GM19035 (cell line): ENCODE data around the gene IFT25.

ENCODE experiments used
- ATAC-seq: cut with Tn5 transposase; IDR thresholded peaks from one replicate; pipeline ENCODE4 v1.9.1; 2021; ENCODE audit not compliant: unreplicated experiment

Gene IFT25

DNA sequence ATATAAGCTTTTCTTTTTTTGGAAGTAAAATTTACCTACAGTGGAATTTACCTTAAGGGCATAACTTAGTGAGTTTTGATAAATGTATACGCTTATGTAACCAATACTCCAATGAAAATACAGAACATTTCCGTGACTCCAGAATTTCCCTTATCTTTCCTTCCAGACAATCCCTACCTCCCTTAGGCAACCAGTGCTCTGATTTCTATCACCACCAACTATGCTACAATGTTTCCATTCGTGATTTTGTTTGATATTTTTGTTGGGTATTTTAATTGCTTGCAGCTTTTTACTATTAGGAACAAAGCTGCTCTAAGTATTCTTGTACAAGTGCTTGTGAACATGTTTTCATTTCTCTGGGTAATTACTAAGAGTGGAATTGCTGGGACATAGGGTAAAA lies 14.6 kb downstream of the IFT25 start:
- ATAC-seq, result no peak

- no peak for ATAC-seq
Measured at GRCh38 chr1:53929246-53929960, 16.1 kb downstream of the IFT25 start.

GRCh38 chr1:53927376-53927881 lies 18.1 kb downstream of the IFT25 start:
- no peak for ATAC-seq

DNA sequence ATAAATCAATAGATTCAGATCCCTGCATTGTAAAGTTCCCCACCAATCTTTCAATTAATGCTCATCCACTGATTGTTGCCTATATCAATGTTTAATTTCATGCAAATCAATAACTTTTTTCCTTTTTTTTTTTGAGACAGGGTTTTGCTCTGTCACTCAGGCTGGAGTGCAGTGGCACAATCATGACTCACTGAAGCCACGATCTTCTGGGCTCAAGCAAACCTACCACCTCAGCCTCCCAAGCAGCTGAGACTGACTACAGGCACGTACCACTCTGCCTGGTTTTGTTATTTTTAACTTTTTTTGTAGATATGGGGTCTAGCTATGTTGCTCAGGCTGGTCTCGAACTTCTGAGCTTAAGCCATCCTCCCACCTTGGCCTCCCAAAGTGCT lies 25.8 kb downstream of the IFT25 start:
- ATAC-seq, result no peak

- ATAC-seq, result no peak
Measured at GRCh38 chr1:53918343-53918742, 27.2 kb downstream of the IFT25 start.

- ATAC-seq, result no peak
Measured at GRCh38 chr1:53913352-53914033, 32.0 kb downstream of the IFT25 start.

DNA sequence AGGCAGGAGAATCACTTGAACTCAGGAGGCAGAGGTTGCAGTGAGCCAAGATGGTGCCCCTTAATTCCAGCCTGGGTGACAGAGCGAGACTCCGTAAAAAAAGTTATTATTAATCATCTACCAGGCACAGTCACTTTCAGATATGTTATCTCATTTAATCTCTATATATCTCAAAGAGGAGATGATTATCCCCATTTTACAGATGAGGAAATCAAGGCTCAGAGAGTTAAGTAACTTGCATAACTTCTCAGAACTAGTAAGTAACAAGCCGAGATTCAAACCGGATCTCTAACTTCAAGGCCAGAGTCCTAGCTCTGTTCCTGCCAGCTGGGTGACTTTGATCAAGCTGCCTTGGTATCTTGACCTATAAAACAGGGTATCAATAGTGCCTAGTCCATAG lies 34.1 kb downstream of the IFT25 start:
- no peak for ATAC-seq

DNA sequence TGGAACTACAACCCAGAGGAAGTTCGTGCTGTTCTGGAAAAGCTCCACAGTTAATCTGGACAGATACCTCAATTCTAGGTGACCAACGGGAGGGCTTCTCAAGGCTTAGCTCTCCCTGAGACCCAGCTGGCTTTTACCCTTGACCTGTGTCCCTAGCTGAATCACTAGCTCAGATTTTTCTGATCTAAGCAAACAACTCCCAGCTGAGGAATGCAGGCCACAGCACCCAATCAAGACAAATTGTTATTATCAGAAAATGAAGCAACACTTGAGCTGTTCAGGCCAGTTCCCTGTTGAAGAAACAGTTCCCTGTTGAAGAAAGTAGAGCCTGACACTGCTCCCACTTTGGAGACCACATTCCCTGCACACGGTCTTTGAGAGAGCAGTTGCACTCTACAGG lies 35.6 kb downstream of the IFT25 start:
- no peak for ATAC-seq

DNA sequence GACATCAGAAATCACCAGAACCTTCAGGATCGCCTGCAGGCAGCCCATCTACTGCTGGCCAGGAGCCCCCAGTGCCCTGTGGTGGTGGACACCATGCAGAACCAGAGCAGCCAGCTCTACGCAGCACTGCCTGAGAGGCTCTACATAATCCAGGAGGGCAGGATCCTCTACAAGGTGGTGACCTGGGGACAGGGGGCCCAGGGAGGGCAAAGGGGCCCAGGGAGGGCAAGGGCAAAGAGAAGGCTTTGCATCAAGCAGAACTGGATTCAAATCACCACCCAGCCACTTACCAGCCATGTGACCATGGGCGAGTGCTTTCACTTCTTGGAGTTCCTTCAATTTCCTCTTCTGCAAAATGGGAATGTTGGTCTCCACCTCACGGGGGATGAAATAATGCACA lies 39.4 kb downstream of the IFT25 start:
- no peak for ATAC-seq

DNA sequence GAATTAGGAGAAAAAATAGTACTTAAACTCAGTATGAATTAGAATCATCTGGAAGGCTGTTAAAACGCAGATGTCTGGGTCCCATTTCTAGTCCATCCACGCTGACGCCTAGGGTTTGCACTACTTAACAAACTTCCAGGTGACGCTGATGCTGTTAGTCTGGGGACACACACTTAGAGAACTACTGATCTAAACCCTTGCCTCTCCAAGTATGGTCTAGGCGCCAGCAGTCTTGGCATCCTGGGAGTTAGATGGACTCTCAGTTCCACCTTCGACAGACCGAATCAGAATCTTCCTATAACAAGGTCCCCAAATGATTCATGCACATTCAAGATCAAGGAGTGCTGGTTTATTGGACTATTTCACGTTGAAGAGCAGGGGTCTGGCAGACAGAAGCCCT lies 40.0 kb downstream of the IFT25 start:
- ATAC-seq, result no peak

DNA sequence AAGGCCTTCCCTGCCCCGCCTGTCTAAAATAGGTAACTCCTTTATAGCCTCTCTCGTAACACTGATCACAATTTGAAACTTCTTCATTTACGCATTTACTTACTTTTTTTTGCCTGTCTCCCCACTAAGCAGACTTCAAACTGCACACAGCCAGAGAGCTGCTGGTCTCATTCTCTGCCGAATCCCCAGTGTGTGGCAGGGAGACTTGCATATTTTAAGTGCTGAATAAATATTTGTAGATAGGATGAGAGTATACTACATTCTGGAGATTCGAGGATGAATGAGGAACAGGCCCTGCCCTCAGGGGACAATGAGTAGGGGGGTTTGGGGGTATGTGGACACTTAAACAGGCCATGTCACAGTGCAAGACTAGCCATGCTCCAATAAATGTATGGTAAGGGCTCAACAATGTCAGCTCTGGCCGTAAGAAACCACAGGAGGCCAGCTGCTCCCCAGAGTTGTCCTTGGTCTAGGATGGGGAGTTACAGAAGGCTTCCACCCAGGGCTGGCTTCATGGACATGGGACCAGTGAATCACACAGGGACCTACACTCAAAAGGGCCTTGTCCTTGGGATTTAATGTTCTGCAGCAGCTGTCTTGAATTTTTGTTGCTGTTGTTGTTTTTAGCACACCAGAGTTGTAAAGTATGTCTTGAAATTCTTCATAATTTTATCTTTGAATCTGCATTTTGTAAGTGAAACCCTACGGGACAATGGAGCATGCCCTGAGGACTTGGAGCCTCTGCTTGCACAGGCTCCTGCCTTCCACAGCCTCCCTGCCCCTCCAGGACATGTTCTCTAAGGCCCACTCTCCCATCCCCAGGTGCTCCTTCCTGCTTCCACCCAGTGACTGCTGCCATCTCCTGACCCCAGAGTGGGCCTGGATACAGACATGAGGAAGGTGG lies 43.0 kb downstream of the IFT25 start:
- no peak for ATAC-seq

DNA sequence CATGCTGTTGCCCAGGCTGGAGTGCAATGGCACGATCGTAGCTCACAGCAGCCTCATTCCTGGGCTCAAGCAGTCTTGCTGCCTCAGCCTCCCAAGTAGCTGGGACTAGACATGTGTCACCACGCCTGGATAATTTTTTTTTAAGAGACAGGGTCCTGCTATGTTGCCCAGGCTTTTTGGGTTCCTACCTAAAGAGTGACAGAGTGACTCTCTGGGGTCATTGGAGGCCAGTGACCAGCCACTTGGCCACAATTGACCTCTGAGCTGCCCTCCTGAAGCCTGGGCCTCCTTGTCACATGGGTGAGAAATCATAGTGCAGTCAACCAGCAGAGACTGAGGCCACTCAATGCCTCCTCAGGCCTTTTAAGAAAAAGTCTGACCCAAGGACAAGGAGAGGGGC lies 45.8 kb downstream of the IFT25 start:
- no peak for ATAC-seq

GRCh38 chr1:53899206-53899628 lies 46.3 kb downstream of the IFT25 start:
- no peak for ATAC-seq

DNA sequence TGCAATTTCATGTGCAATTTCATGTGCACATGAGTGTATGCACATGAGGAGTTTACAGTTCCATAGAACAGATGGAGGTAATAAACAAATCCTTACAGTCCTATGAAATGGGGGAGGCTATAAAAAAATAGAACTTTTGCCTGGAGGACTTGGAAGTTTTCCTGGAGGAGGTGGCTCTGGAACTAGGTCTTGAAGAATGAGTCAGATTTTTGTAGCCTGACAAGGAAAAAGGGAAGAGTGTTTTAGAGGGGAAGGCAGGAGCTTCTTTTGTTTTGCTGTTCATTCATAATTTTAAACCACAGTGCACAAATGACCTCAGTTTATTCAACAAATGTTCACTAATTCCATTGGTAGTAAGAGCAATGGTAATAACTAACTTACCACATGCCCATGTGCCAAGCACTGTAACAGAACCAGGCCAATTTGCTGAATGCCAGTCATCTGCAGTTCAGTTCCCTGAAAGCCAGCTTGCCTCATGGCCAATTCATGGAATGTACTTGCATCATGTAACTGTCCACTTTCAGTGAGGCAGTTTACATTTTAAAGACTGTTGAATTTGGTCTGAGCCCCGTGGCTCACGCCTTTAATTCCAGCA lies 48.8 kb downstream of the IFT25 start:
- no peak for ATAC-seq

DNA sequence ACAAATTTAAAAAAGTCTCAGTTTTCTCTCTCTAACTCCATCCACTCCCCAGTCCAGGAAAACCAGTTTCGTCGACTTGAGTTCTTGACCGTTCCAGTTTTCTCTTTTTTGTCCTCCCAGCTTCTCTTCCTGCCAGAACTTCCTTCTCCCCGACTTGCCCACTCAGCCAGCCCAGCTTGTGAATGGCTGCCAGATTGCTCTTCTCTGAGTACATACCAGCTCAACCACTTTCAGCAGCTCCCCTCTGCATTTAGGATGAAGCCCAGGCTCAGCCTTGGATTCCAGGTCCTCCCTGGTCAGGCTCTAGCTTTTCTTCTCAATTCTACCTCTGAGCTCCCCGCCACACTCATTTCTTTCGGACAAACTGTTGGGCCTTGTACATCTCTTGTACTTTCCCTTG lies 50.1 kb downstream of the IFT25 start:
- no peak for ATAC-seq

- ATAC-seq, result no peak
Measured at GRCh38 chr1:53894644-53895043, 50.9 kb downstream of the IFT25 start.

DNA sequence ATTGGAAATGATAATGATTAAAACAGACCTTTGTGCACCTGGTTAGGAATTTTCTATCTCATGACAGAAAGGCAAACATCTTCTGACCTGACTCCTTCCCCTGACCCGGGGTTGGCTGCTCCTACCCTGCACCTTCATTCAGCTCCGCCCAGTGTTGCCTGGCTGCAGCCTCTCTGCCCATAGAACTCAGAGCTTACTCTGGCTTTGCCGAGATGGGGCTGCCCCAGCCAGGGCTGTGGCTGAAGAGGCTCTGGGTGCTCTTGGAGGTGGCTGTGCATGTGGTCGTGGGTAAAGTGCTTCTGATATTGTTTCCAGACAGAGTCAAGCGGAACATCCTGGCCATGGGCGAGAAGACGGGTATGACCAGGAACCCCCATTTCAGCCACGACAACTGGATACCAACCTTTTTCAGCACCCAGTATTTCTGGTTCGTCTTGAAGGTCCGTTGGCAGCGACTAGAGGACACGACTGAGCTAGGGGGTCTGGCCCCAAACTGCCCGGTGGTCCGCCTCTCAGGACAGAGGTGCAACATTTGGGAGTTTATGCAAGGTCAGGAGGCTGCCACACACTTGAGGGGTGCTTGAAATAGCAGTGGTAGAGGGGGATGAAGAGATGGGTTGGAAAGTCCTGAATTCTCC lies 51.4 kb downstream of the IFT25 start, which contains the start of gene DIO1:
DIO1 (plus strand) TSS at position 189 of the 638 bp plus-strand sequence; CDS start at position 213, 24 bp downstream.
- no peak for ATAC-seq

DNA sequence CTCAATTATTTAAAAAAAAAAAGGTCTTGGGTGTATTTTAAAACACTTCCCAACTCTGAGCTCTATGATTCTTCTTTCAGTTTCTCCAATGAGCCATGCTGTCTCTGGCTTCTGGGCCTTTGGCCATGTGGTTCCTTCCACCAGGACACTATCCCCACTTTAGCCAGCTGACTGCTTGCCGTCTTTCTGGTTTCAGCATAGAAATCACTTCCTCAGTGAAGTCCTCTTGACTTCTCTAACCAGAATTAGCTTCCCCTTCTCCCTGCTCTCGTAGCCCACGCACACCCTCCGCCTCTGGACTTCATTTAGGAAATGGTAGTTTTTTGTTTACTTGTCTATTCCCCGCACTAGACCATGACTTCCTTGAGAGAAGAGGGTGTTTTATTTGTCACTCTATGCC lies 52.6 kb downstream of the IFT25 start:
- no peak for ATAC-seq

DNA sequence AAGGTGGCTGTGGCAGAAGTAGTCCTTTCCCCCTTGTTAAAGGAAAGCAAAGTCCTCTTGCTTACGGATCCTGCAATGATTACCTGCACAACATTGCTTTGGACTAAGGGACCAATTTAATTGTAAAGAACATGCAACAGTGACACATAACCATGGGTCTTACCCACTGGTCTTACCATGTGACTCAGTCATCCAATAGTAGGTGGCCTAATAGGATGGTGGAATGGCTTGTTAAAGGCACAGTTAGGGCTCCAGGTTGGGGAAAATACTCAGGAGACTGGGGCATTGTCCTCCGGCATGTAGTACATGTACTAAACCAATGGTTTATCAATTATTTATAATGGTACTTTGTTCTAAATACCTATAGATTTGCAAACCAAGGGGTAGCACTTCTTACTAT lies 53.8 kb downstream of the IFT25 start:
- no peak for ATAC-seq

DNA sequence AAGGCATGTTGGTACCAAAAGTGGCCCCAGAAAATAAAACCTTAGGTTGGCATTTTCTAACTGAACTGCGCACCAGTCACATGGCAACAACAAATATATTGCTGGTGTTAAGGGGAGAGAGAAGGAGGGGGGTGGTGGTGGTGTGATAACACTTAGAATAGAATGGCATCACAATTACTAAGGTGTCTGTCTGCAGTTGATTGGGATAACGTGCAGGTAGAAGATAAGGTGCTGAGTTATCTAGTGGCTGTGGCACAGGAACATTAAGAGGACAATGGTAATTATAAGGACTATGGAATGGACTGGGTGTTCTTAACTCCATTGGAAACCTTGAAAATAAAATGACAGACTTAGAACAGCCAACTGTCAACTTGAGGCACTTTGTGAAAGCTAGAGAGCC lies 54.5 kb downstream of the IFT25 start:
- no peak for ATAC-seq

- ATAC-seq, result no peak
Measured at GRCh38 chr1:53890522-53890941, 55.0 kb downstream of the IFT25 start.
